H1 (cell line): ENCODE measurements around the gene ICAM5. TPM values are rescaled to one million over a fixed set of nuclear protein-coding genes. Genes with fewer than 3 reads are reported as not detected.
A peak's percentile ranks its signal among the peaks of the same experiment; 100 is the strongest.
"Not testable (repeated sequence)": the region's sequence is repeated elsewhere in the genome, so short reads cannot be mapped to it uniquely, and the experiment has no call there.

Experiments used
- CTCF ChIA-PET: fragments of 300-600 bp; sonication (Branson Sonifier 250); formaldehyde crosslinking; loops from one replicate; lab custom pipeline; 2021; ENCODE audit not compliant: partially characterized antibody; lab: Charles Lee
- POLR2A ChIA-PET: fragments of 300-600 bp; sonication (Branson Sonifier 250); formaldehyde crosslinking; loops from one replicate; lab custom pipeline; 2021; ENCODE audit warnings: inconsistent platforms; ENCODE audit not compliant: partially characterized antibody; lab: Charles Lee
- DNase-seq, 2 experiments: peaks; one replicate each; pipeline versions ENCODE4 v3.0.0 to v3.0.0-alpha.2; 2010 to 2022; ENCODE audit warnings: low spot score in 2 of 2, low read depth in 1 of 2, mixed read lengths in 1 of 2
- FAIRE-seq: peaks from 2 replicates; lab custom pipeline; 2011; peaks lifted over from hg19 to GRCh38; lab: Jason Lieb, UNC
- H2AFZ ChIP-seq: 2 replicates; pipeline ENCODE4 v1.8.1; 2012; ENCODE audit warnings: low read length, inconsistent platforms
- H2AK5ac ChIP-seq: 2 replicates; pipeline ENCODE4 v1.6.1; 2013; ENCODE audit warnings: low read depth, low read length
- H2BK120ac ChIP-seq: replicated peaks from 2 replicates; pipeline ENCODE3; 2013; ENCODE audit warnings: low read depth, low read length, inconsistent platforms
- H2BK12ac ChIP-seq: 2 replicates; pipeline ENCODE4 v1.6.1; 2013; ENCODE audit warnings: low read depth, low read length
- H2BK15ac ChIP-seq: 2 replicates; pipeline ENCODE4 v1.6.1; 2013; ENCODE audit warnings: low read length
- H2BK20ac ChIP-seq: 2 replicates; pipeline ENCODE4 v1.6.1; 2013; ENCODE audit warnings: low read length
- H2BK5ac ChIP-seq: 2 replicates; pipeline ENCODE4 v1.6.1; 2013; ENCODE audit warnings: low read depth, low read length
- H3K14ac ChIP-seq: 2 replicates; pipeline ENCODE4 v1.6.1; 2013; ENCODE audit warnings: inconsistent platforms; ENCODE audit not compliant: insufficient read length
- H3K18ac ChIP-seq: 2 replicates; pipeline ENCODE4 v1.6.1; 2013; ENCODE audit warnings: low read length; ENCODE audit errors: extremely low read depth
- H3K23ac ChIP-seq: 2 replicates; pipeline ENCODE4 v1.6.1; 2013; ENCODE audit warnings: inconsistent platforms; ENCODE audit not compliant: insufficient read length
- H3K23me2 ChIP-seq: 2 replicates; pipeline ENCODE4 v1.6.1; 2013; ENCODE audit warnings: low read depth, low read length
- H3K27ac ChIP-seq: 2 replicates; pipeline ENCODE4 v1.6.1; 2011; ENCODE audit warnings: low read depth, low read length, inconsistent platforms
- H3K27me3 ChIP-seq, 4 experiments: replicated peaks in 1 of 4; 1 replicate in 1 of 4; 2 replicates in 3 of 4; pipeline versions ENCODE4 v1.6.1 to v1.8.1; 2011 to 2013; ENCODE audit warnings: low read length in 3 of 4, mild to moderate bottlenecking in 3 of 4, inconsistent platforms in 2 of 4, mixed read lengths in 2 of 4, moderate library complexity in 1 of 4; ENCODE audit not compliant: control insufficient read depth in 3 of 4, insufficient read depth in 3 of 4; ENCODE audit errors: extremely low read depth in 1 of 4
- H3K36me3 ChIP-seq, 4 experiments: 2 replicates each; pipeline versions ENCODE4 v1.6.1 to v1.8.1; 2011 to 2013; ENCODE audit warnings: mild to moderate bottlenecking in 4 of 4, low read length in 3 of 4, moderate library complexity in 2 of 4, control low read depth in 1 of 4, inconsistent platforms in 1 of 4; ENCODE audit not compliant: insufficient read depth in 4 of 4, control insufficient read depth in 2 of 4
- H3K4ac ChIP-seq: replicated peaks from 2 replicates; pipeline ENCODE3; 2013; ENCODE audit warnings: low read length, low read depth, mixed read lengths, inconsistent platforms; ENCODE audit not compliant: insufficient read length
- H3K4me1 ChIP-seq, 4 experiments: replicated peaks in 1 of 4; 1 replicate in 1 of 4; 2 replicates in 3 of 4; pipeline versions ENCODE4 v1.6.1 to v1.8.1; 2011 to 2013; ENCODE audit warnings: low read length in 3 of 4, inconsistent platforms in 2 of 4, mixed read lengths in 1 of 4; ENCODE audit not compliant: insufficient read depth in 4 of 4, control insufficient read depth in 3 of 4
- H3K4me2 ChIP-seq, 2 experiments: 2 replicates each; pipeline versions ENCODE4 v1.6.1 to v1.8.1; 2011 to 2013; ENCODE audit warnings: low read depth in 2 of 2, low read length in 2 of 2, control low read depth in 1 of 2, inconsistent platforms in 1 of 2, mild to moderate bottlenecking in 1 of 2; ENCODE audit not compliant: insufficient read depth in 1 of 2
- H3K4me3 ChIP-seq, 4 experiments: fragments of 200-600, 300-600 bp in 1 of 4; sonication (generic), shearing (Covaris generic), sonication (Bioruptor Twin) in 1 of 4; 2 replicates each; pipeline versions ENCODE4 v1.5.1 to v1.8.1; 2011 to 2016; ENCODE audit warnings: low read length in 4 of 4, low read depth in 3 of 4, control low read depth in 2 of 4, inconsistent platforms in 2 of 4, mild to moderate bottlenecking in 2 of 4, mixed read lengths in 1 of 4, moderate library complexity in 1 of 4; ENCODE audit not compliant: insufficient read depth in 2 of 4; ENCODE audit errors: extremely low read depth in 1 of 4
- H3K56ac ChIP-seq: replicated peaks from 2 replicates; pipeline ENCODE3; 2013; ENCODE audit warnings: low read depth, mild to moderate bottlenecking, mixed read lengths, low read length, inconsistent platforms; ENCODE audit not compliant: insufficient read length
- H3K79me1 ChIP-seq: 2 replicates; pipeline ENCODE4 v1.6.1; 2013; ENCODE audit warnings: low read depth, low read length, control low read depth
- H3K79me2 ChIP-seq, 2 experiments: 2 replicates each; pipeline versions ENCODE4 v1.6.1 to v1.8.1; 2012 to 2013; ENCODE audit warnings: low read length in 2 of 2, mild to moderate bottlenecking in 2 of 2, inconsistent platforms in 1 of 2; ENCODE audit not compliant: insufficient read depth in 2 of 2, control insufficient read depth in 1 of 2
- H3K9ac ChIP-seq, 4 experiments: replicated peaks in 1 of 4; 1 replicate in 1 of 4; 2 replicates in 3 of 4; pipeline versions ENCODE4 v1.6.1 to v1.8.1; 2011 to 2013; ENCODE audit warnings: low read depth in 3 of 4, low read length in 3 of 4, control low read depth in 2 of 4, mild to moderate bottlenecking in 2 of 4, moderate library complexity in 2 of 4, inconsistent platforms in 1 of 4; ENCODE audit errors: extremely low read depth in 1 of 4
- H3K9me3 ChIP-seq, 2 experiments: 2 replicates each; pipeline versions ENCODE4 v1.6.1 to v1.8.1; 2012 to 2013; ENCODE audit warnings: mild to moderate bottlenecking in 2 of 2, moderate library complexity in 2 of 2, control low read depth in 1 of 2, inconsistent platforms in 1 of 2, low read depth in 1 of 2, low read length in 1 of 2, mixed read lengths in 1 of 2; ENCODE audit not compliant: insufficient read depth in 2 of 2
- H4K20me1 ChIP-seq, 2 experiments: replicated peaks in 1 of 2; 2 replicates each; pipeline versions ENCODE3 to v1.8.1; 2011 to 2013; ENCODE audit warnings: inconsistent platforms in 2 of 2, low read length in 2 of 2, mild to moderate bottlenecking in 1 of 2; ENCODE audit not compliant: insufficient read depth in 2 of 2, control insufficient read depth in 1 of 2
- H4K5ac ChIP-seq: 2 replicates; pipeline ENCODE4 v1.6.1; 2013; ENCODE audit warnings: low read length, low read depth, mixed read lengths, inconsistent platforms; ENCODE audit not compliant: insufficient read length
- H4K8ac ChIP-seq: 2 replicates; pipeline ENCODE4 v1.8.0; 2013; ENCODE audit warnings: mild to moderate bottlenecking, moderate library complexity, low read length, inconsistent platforms; ENCODE audit not compliant: insufficient read depth; ENCODE audit errors: extremely low read depth
- H4K91ac ChIP-seq: replicated peaks from 2 replicates; pipeline ENCODE3; 2013; ENCODE audit warnings: low read length, mixed read lengths, inconsistent platforms; ENCODE audit not compliant: insufficient read length
- HDAC2 ChIP-seq, 2 experiments: fragments of 300-600 bp in 1 of 2; sonication (generic) in 1 of 2; IDR thresholded peaks; 2 replicates each; pipeline ENCODE4 v1.6.1; 2011 to 2012; ENCODE audit warnings: low read depth in 2 of 2, low read length in 2 of 2, mild to moderate bottlenecking in 2 of 2, moderate library complexity in 2 of 2, borderline replicate concordance in 1 of 2, inconsistent platforms in 1 of 2
- JUN ChIP-seq: IDR thresholded peaks from 2 replicates; pipeline ENCODE4 v1.6.1; 2011; ENCODE audit warnings: low read depth, mild to moderate bottlenecking, improper control_type of control experiment, low read length
- NANOG ChIP-seq: IDR thresholded peaks from 2 replicates; pipeline ENCODE4 v1.6.1; 2011; ENCODE audit warnings: low read length, low read depth, mild to moderate bottlenecking, inconsistent platforms; ENCODE audit not compliant: insufficient read depth, poor library complexity, severe bottlenecking
- RAD21 ChIP-seq, 2 experiments: IDR thresholded peaks in 1 of 2; conservative IDR thresholded peaks in 1 of 2; 2 replicates each; pipeline ENCODE4 v1.6.1; 2011; ENCODE audit warnings: low read depth in 2 of 2, low read length in 2 of 2, improper control_type of control experiment in 1 of 2, inconsistent platforms in 1 of 2, mild to moderate bottlenecking in 1 of 2, moderate library complexity in 1 of 2
- RFX5 ChIP-seq: IDR thresholded peaks from 2 replicates; pipeline ENCODE4 v1.6.1; 2011; ENCODE audit warnings: low read depth, low read length, improper control_type of control experiment, borderline replicate concordance
- RXRA ChIP-seq: IDR thresholded peaks from 2 replicates; pipeline ENCODE4 v1.6.1; 2011; ENCODE audit warnings: low read depth, mild to moderate bottlenecking, low read length, moderate library complexity; ENCODE audit not compliant: insufficient read depth
- SP2 ChIP-seq: IDR thresholded peaks from 2 replicates; pipeline ENCODE4 v1.6.1; 2012; ENCODE audit warnings: mild to moderate bottlenecking, low read length, inconsistent platforms
- SRF ChIP-seq: IDR thresholded peaks from 2 replicates; pipeline ENCODE4 v1.6.1; 2011; ENCODE audit warnings: mild to moderate bottlenecking, low read depth, low read length, moderate library complexity
- WGBS, 2 experiments: shearing (Covaris generic) in 1 of 2; methylation state at CpG; one replicate each; pipeline versions ENCODE4 v1.1.6 to v1.1.7; 2013 to 2015; ENCODE audit warnings: low lambda C conversion rate in 2 of 2, mixed read lengths in 2 of 2, inconsistent platforms in 1 of 2, low coverage in 1 of 2, missing lambda C conversion rate in 1 of 2; ENCODE audit not compliant: insufficient replicate concordance in 2 of 2, insufficient coverage in 1 of 2, insufficient read length in 1 of 2; ENCODE audit errors: extremely low coverage in 1 of 2, missing lambda C conversion rate in 1 of 2; 5-methylcytosine and 5-hydroxymethylcytosine counted together
- polyA plus RNA-seq, 7 experiments: library from polyadenylated mRNA; depleted of rRNA in 3 of 7; stranded (reverse) in 5 of 7; unstranded in 2 of 7; fragments of >200 nt in 5 of 7; fragments of 200-250 nt in 2 of 7; gene quantifications; 1 replicate in 5 of 7; 2 replicates in 1 of 7; 4 replicates in 1 of 7; pipeline versions ENCODE4 v1.2.1 to v1.2.3, GENCODE V29; 2011 to 2013; ENCODE audit warnings: missing spikeins in 2 of 7, mixed read lengths in 2 of 7
- total RNA-seq: library from RNA; stranded (reverse); fragmentation: NEBNext Ultra II Directional; extraction: Animal tissue kit (Norgen Biotek cat#: 25700); gene quantifications from 2 replicates; pipeline ENCODE4 v1.2.1, GENCODE V29; 2021

The ICAM5 gene
- total and polyA plus RNA-seq, 2 of the 8 experiments (the other 6 are each of a cell fraction or from before 2014, with no cell fraction given) = 3.9 to 4.8 TPM

DNA sequence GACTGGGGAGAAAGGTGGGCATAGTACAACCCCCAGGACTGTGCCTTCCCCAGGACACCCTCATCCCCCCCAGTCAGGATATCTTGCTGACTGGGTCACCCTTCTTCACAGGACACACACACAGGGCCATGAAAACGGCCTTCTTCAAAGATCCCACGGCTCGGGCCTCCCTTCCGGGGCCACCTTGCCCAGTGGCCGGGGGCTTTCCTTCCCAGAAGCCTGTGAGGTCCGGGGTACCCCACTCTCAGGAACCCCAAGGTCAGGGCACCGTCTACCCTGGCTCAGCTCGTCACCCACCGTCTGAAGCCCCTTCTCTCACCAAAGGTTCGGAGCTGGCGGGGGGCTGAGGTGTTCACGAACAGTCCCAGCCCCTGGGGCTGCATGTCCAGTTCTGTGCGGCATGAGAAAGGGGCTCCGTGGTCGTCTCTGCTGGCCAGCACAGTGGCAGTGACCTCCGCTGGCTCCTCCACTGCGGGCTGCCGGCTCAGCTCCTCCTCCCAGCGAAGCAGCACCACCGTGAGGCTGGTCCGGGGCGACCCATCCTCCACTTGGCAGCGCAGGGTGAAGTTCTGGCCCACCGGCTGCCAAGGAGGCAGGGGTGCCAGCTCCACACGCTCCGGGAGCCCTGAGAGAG is 45.7 kb downstream of the ICAM5 start (continued):
- TF ChIP-seq HDAC2 (IDR thresholded peaks at IDR 0.05; ENCODE audit: borderline replicate concordance in 1 of 2, low read depth in 2 of 2, low read length in 2 of 2) (no peak), RAD21 (IDR thresholded peaks at IDR 0.05 in 1 of 2, conservative IDR thresholded peaks at IDR 0.05 in 1 of 2; ENCODE audit: low read depth in 2 of 2, low read length in 2 of 2) (peak; percentile 2 to 48; a peak in 2 of 4 replicates), JUN (no peak), SP2 (no peak), SRF (no peak), RXRA (no peak), RFX5 (no peak), NANOG (no peak)

DNA sequence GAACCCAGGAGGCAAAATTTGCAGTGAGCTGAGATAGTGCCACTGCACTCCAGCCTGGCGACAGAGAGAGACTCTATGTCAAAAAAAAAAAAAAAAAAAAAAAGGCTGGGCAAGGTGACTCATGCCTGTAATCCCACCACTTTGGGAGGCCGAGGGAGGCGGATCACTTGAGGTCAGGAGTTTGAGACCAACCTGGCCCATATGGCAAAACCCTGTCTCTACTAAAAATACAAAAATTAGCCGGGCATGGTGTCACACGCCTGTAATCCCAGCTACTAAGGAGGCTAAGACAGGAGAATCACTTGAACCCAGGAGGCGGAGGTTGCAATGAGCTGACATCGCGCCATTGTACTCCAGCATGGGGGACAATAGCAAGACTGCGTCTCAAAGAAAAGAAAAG is 47.0 kb downstream of the ICAM5 start:
- not testable (repeated sequence) for H4K91ac ChIP-seq, H3K14ac ChIP-seq, H3K27ac ChIP-seq, H3K4ac ChIP-seq, H3K4me3 ChIP-seq, H2BK20ac ChIP-seq, H2AFZ ChIP-seq, H2BK12ac ChIP-seq, H2AK5ac ChIP-seq, H3K56ac ChIP-seq, H3K9me3 ChIP-seq, H2BK5ac ChIP-seq, H4K20me1 ChIP-seq, H3K4me2 ChIP-seq, H3K27me3 ChIP-seq, H4K8ac ChIP-seq, H3K79me1 ChIP-seq, DNase-seq, H4K5ac ChIP-seq, H2BK15ac ChIP-seq, H3K18ac ChIP-seq, FAIRE-seq, H3K9ac ChIP-seq, H3K36me3 ChIP-seq, H3K23ac ChIP-seq, H2BK120ac ChIP-seq
- ChIA-PET CTCF (interaction anchor here (0.6 to 2.9 kb wide), 8 partner anchors 17 to 223 kb away, joined by 3 to 18 read pairs (median 4); partner anchors contain the start of genes ICAM4 and ICAM5), POLR2A (interaction anchor here (0.7 to 2.7 kb wide), 4 partner anchors 14 to 230 kb away, joined by 3 to 9 read pairs (median 4); partner anchors contain the start of gene PPAN)
- 90% methylated on average over 6 of the region's 9 CpGs; no CpG with 5 or more reads in 1 of the 2 experiments for WGBS, 2 experiments
- Histone ChIP-seq H3K79me2 (peaks cover 5 to 13% of the 10 kb centered on the region in 2 experiments), H3K23me2 (peaks cover 13% of the 10 kb centered on the region), H3K4me1 (peaks cover 0 to 24% (median 11%) of the 10 kb centered on the region in 4 experiments; a peak in 6 of 7 replicates)
